Placental epithelial cell (primary cell): ENCODE data around the gene MPZL2. TPM values are rescaled to one million over a fixed set of nuclear protein-coding genes. Genes with fewer than 3 reads are reported as not detected.

Experiments
- small RNA-seq: library from RNA; depleted of rRNA; stranded (forward); fragments of <200 nt; gene quantifications from one replicate; pipeline ENCODE3, GENCODE V24; 2012
- total RNA-seq: library from RNA; depleted of rRNA; stranded (reverse); fragments of >200 nt; gene quantifications from 2 replicates; pipeline ENCODE4 v1.2.3, GENCODE V29; 2012

MPZL2 gene
- total RNA-seq = 69.5 and 85.8 TPM in 2 replicates

DNA sequence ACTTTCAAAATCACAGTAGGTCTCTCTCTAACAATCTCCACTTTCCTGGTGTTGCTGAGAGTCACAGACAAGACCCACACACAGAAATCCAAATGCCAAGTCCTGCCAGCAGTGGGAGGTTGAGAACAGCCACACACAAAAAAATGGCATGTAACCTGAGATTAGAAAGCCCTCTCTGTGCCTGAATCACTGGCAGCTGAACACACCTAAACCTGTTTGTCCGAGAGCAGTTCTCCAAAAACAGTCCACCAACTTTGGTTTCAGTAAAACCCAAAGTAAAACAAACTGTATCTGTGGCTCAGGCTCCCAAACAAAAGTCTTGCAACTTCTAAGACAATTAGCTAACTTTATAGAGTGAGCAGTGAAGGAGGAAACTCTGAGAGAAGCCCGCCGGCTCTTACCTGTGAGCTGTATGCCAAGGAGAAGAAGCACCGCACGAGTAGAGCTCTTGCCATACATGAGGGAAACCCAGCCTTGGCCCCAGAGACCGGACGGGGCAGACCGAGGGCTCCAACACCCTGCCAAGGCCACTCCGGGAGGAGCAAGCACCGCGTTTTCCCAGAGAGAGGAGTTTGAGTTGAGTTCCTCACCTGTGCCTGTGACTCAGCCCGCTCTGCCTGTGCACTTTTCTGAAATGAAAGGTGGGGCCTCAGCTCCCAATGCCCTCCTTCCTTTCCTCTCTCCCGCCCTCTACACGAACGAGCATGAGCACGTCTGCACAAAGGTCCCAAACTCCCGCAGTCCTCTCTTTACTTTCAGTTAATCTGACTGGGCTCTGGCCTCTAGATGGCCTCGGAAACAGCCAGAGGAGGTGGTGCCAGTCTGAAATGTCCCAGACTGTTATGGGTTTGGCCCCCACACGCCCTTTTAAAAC lies at the start of gene MPZL2:
Gene MPZL2, minus strand, starts transcription at position 603 of the 874 bp plus-strand sequence. Its CDS starts 144 bp downstream, at position 459.

DNA sequence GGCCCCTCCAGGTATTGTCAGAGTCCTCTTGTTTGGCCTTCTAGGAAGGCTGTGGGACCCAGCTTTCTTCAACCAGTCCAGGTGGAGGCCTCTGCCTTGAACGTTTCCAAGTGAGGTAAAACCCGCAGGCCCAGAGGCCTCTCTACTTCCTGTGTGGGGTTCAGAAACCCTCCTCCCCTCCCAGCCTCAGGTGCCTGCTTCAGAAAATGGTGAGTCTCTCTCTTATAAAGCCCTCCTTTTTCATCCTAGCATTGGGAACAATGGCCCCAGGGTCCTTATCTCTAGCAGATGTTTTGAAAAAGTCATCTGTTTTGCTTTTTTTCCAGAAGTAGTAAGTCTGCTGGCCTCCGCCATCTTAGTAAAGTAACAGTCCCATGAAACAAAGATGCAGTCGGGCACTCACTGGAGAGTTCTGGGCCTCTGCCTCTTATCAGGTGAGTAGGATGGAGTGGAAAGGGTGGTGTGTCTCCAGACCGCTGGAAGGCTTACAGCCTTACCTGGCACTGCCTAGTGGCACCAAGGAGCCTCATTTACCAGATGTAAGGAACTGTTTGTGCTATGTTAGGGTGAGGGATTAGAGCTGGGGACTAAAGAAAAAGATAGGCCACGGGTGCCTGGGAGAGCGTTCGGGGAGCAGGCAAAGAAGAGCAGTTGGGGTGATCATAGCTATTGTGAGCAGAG lies 40.6 kb upstream of the MPZL2 start, which contains the start of gene CD3E:
Gene CD3E, plus strand, starts transcription at position 163 of the 681 bp plus-strand sequence. Its CDS starts 223 bp downstream, at position 386.

DNA sequence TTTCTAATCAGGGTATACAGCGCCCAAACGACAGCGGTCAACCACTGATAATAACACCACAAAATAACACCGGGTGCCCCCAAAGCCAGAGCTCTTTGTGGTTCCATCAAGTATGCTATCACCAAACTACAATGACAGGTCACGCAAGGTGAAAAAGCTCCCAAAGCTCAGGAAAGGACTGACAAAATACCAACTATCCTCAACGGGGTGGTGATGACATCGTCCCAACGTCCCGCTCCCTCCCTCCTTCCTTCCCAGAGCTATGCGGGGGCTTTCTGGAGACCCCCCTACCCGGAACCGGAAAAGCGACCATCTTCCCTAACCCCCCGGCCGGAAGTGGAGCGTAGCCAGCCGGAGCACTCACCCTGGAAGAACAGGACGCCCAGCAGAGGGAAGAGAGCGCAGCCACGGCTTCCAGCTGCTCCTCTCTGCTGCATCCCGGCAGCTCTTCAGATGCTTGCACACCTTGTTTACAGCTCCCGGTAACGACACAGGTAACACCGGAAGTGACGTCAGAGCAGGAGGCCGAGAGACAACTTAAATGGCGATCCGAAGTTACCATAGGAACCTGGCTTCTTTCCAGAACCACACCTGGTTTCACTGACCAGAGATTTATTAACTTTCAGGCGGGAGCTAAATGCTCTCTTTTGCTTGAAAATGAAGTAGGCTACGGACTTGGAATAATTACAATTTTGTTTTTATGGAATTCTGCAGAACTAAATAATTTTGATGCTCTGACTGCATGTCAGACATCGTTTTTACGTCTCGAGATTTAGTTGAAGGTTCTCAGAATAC lies 12.0 kb downstream of the MPZL2 start, which contains the start of gene MPZL3:
Gene MPZL3, minus strand, starts transcription at position 508 of the 795 bp plus-strand sequence. Its CDS starts 71 bp downstream, at position 437.

DNA sequence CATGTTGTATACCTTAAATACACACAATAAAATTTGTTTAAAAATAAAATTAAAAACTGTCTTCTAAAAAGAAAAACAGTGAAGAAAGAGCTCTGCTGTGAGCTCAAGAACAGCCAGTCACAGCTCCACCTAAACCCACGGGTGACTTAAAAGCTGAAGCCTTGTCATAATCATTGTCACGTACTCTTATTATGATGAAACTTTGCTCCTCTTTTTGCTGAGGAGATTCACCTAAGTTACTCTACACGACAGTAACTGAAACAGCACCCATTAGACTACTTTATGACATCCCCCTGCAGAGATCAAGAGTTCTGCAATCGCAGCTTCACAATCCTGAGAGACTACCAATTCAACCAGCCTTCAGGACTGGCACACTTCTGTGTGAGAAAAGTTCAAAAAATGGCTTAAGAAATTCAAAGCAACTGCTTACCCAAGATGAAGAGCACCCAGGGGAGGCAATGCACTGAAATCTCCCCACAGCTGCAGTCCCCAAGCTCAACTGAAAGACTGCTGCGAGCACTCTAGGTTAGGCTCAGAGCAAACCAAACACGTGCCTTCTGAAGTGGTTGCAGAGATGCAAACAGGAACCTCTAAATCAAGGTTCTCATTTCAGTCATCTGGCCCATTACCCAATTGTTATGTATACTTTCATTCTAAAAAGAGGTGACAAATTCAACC lies 39.4 kb downstream of the MPZL2 start, which contains the start of gene JAML:
Gene JAML, minus strand, starts transcription at position 501 of the 678 bp plus-strand sequence. CDS start 10,145 bp downstream, outside the sequence.

Small RNA genes within 50 kb of the gene (small RNA-seq; reads per million reads assigned to genes)
- not detected for gene HSPE1P18

Other genes with a start within 250 kb of the MPZL2 start
- gene TMPRSS4, start 187.2 kb downstream of the MPZL2 start, total RNA-seq = under 0.01 TPM in 1 of 2 replicates, not detected in the other
- not detected in 2 replicates for gene SMIM35, start 177.3 kb downstream of the MPZL2 start, total RNA-seq
- 0.39 and 0.43 TPM in 2 replicates for gene SCN4B, start 111.5 kb downstream of the MPZL2 start, total RNA-seq
- not detected in 2 replicates for gene SCN2B, start 87.7 kb downstream of the MPZL2 start, total RNA-seq
- under 0.01 TPM in 1 of 2 replicates, not detected in the other for gene JAML, start 39.3 kb downstream of the MPZL2 start, total RNA-seq
- gene MPZL3, start 11.9 kb downstream of the MPZL2 start, total RNA-seq = 35.3 and 61.1 TPM in 2 replicates
- not detected in 2 replicates for gene CD3E, start 40.4 kb upstream of the MPZL2 start, total RNA-seq
- not detected in 2 replicates for gene CD3D, start 78.4 kb upstream of the MPZL2 start, total RNA-seq
- not detected in 2 replicates for gene CD3G, start 80.0 kb upstream of the MPZL2 start, total RNA-seq
- 39.7 and 67.5 TPM in 2 replicates for gene UBE4A, start 95.3 kb upstream of the MPZL2 start, total RNA-seq
- 34.5 and 41.3 TPM in 2 replicates for gene ATP5MG, start 137.3 kb upstream of the MPZL2 start, total RNA-seq
- 50.6 and 58.0 TPM in 2 replicates for gene KMT2A, start 172.2 kb upstream of the MPZL2 start, total RNA-seq